Activated CD8-positive, alpha-beta memory T cell treated with anti-CD3 and anti-CD28 coated beads for 48 hours (primary cell): ENCODE measurements around the gene TXNL4B.

ENCODE experiments used
- DNase-seq, 3 experiments: peaks; one replicate each; pipeline ENCODE4 v3.0.0-alpha.2; 2020; ENCODE audit warnings: low read depth in 2 of 3, low spot score in 2 of 3

TXNL4B gene

DNA sequence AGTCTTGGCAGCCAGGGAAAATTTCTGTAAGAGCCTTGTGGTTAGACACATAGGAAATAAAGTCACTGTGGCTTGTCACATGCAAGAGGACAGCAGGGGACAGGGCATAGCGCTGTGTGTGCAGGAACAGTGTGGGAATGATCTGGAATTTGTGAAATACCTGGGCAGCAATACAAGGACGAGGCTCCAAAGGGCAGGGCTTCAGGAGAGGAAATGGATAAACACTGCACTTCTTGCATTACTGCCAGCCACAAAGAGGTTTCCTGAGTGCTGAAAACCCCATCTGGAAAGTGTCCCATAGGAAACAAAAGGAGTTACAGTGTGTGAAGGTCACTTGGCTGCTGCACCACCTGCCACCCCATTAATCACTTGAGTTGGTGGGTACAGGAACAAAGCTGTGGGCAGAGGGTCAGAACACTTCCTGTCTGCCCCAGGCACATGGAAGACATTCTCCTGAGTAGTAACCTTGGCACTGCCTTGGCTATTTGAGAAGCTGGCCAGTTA is 51.2 kb downstream of the TXNL4B start:
- no peak for DNase-seq

DNA sequence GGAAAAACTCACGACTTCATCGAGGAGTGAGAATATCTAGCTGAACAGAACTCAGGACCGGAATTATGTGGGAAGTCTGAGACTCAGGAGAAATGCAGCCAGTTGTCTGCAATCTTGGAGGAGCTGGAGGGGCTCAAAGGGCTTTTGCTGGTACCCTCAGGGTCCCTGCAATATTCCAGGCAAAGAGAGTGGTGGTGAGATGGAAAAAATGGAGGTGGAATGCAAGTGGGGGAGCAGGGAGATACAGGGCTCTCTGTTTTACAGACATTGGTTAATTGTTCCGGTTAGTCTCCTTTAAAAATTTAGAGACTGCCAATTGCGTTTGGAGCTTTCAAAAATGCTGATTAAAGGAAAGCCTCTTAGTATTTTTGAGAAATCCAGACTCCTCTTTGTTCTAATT is 57.3 kb downstream of the TXNL4B start:
- no peak for DNase-seq
